HL-60 (cell line): Measurements from ENCODE around the gene IL17D.

ENCODE experiments used
- DNase-seq, 2 experiments: peaks; one replicate each; pipeline ENCODE4 v3.0.0-alpha.2; 2010 to 2020; ENCODE audit warnings: low read depth in 1 of 2, low spot score in 1 of 2
- H3K27ac ChIP-seq: fragments of 250-450 bp; sonication (Bioruptor Pico); replicated peaks from 2 replicates; pipeline ENCODE4 v1.5.1; 2020; ENCODE audit warnings: mild to moderate bottlenecking, moderate library complexity
- H3K27me3 ChIP-seq: fragments of 250-450 bp; sonication (Bioruptor Pico); 2 replicates; pipeline ENCODE4 v1.5.1; 2021; ENCODE audit warnings: mild to moderate bottlenecking, moderate library complexity; ENCODE audit not compliant: insufficient read depth, poor library complexity, severe bottlenecking
- H3K4me3 ChIP-seq: replicated peaks from 2 replicates; pipeline ENCODE4 v1.5.1; 2011; ENCODE audit warnings: mild to moderate bottlenecking, control low read depth, low read length; ENCODE audit not compliant: insufficient read depth
- CTCF ChIP-seq: IDR thresholded peaks from one replicate; pipeline ENCODE4 v1.5.1; 2011; ENCODE audit warnings: low read length, control low read depth, inconsistent platforms; ENCODE audit not compliant: insufficient read depth
- GABPA ChIP-seq: IDR thresholded peaks from 2 replicates; pipeline ENCODE4 v1.6.1; 2012; ENCODE audit warnings: low read depth
- POLR2AphosphoS5 ChIP-seq: IDR thresholded peaks from 2 replicates; pipeline ENCODE4 v1.6.1; 2012; ENCODE audit warnings: low read depth
- SPI1 ChIP-seq: IDR thresholded peaks from 2 replicates; pipeline ENCODE4 v1.6.1; 2012; ENCODE audit warnings: low read depth, mild to moderate bottlenecking, borderline replicate concordance
- TF ChIP-seq, protein P1 (sequence below): IDR thresholded peaks from 2 replicates; pipeline ENCODE4 v1.6.1; 2012; ENCODE audit warnings: low read depth; ENCODE audit not compliant: insufficient replicate concordance

Gene IL17D

DNA sequence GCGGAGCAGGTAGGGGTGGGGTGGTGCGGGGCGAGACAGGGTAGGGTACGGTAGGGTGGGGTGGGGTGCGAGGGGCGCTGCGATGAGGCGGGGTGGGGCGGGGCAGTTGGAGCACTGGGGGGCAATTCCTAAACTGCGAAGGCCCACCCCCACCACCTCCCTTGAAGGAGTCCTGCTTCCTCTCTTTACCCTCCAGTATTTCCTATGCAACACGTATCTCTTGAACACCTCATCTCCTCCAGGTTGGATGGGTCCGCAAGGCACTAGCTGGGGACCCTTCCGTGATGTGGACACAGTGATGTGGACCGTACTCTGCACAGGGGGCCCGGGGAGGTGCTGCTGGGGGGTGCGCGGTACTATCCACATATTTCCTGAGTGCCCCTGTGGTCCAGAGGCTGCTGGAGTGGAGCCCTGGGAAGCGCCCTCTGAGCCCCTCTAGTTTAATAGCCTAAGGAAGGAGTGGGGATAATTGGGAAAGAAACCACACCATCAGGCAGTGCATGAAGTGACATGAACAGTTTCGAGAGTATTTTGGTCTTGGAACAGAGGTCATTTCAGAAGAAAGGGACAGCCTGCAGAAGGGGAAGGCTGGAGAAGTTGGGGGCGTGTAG, 1.1 kb downstream of the IL17D start:
- Histone ChIP-seq H3K27me3 (no peaks in the 10 kb centered on the region), H3K4me3 (peak overlapping the region; percentile 73), H3K27ac (no peak overlapping the region)
- DNase-seq, result no peak
- TF ChIP-seq CTCF, result no peak
- TF ChIP-seq, protein P1, sequence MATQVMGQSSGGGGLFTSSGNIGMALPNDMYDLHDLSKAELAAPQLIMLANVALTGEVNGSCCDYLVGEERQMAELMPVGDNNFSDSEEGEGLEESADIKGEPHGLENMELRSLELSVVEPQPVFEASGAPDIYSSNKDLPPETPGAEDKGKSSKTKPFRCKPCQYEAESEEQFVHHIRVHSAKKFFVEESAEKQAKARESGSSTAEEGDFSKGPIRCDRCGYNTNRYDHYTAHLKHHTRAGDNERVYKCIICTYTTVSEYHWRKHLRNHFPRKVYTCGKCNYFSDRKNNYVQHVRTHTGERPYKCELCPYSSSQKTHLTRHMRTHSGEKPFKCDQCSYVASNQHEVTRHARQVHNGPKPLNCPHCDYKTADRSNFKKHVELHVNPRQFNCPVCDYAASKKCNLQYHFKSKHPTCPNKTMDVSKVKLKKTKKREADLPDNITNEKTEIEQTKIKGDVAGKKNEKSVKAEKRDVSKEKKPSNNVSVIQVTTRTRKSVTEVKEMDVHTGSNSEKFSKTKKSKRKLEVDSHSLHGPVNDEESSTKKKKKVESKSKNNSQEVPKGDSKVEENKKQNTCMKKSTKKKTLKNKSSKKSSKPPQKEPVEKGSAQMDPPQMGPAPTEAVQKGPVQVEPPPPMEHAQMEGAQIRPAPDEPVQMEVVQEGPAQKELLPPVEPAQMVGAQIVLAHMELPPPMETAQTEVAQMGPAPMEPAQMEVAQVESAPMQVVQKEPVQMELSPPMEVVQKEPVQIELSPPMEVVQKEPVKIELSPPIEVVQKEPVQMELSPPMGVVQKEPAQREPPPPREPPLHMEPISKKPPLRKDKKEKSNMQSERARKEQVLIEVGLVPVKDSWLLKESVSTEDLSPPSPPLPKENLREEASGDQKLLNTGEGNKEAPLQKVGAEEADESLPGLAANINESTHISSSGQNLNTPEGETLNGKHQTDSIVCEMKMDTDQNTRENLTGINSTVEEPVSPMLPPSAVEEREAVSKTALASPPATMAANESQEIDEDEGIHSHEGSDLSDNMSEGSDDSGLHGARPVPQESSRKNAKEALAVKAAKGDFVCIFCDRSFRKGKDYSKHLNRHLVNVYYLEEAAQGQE, result no peak
- no peak for TF ChIP-seq GABPA
- TF ChIP-seq POLR2AphosphoS5, result no peak
- TF ChIP-seq SPI1, result no peak

GRCh38 chr13:20706661-20707060, 3.2 kb downstream of the IL17D start:
- TF ChIP-seq GABPA (no peak), POLR2AphosphoS5 (no peak), CTCF (no peak), SPI1 (no peak)
- TF ChIP-seq, protein P1, result no peak
- DNase-seq, result no peak

DNA sequence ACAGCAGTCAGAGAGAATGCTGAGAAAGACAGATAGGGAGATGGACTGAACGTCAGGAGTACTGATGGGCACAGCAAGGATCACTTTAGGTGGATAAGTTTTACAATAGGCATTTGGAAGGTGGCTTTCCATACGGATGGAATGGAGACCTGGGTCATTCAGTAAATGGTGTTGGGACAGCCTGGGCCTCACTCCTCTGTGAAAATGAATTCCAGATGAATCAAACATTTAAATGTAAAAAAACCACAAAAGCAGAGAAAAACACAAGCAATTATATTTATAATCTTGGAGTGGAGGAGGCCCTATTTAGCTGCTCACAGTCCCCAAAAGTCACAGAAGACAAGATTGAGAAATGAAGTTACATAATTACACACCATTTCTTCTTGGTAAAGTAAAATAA, 4.7 kb downstream of the IL17D start:
- no peaks in the 10 kb centered on the region for H3K27me3 ChIP-seq
- H3K4me3 ChIP-seq, result no peak overlapping the region
- no peak overlapping the region for H3K27ac ChIP-seq
- TF ChIP-seq GABPA (no peak), SPI1 (no peak), POLR2AphosphoS5 (no peak), CTCF (no peak)
- TF ChIP-seq, protein P1, result no peak
- no peak for DNase-seq

More at GRCh38 chr13:20706661-20707060, 3.2 kb downstream of the IL17D start:
- no peaks in the 10 kb centered on the region for H3K27me3 ChIP-seq
- no peak overlapping the region for H3K27ac ChIP-seq
- no peak overlapping the region for H3K4me3 ChIP-seq
